Stomach (tissue), 9 donors: ENCODE results near the gene SF3B4. TPM values are rescaled to one million over a fixed set of nuclear protein-coding genes. Genes with fewer than 3 reads are reported as not detected.

ENCODE experiments used
- DNase-seq, 2 donors: peaks; one replicate each; pipeline versions ENCODE4 v3.0.0 to v3.0.0-alpha.2; 2013 to 2019
- H3K27ac ChIP-seq, 5 donors: fragments of 200-600 bp in 4 of 5; sonication (generic) in 4 of 5; one replicate each; pipeline ENCODE4 v1.5.1; 2013 to 2019; ENCODE audit warnings: mild to moderate bottlenecking in 1 of 5, moderate library complexity in 1 of 5
- H3K27me3 ChIP-seq, 3 donors: fragments of 200-600 bp; sonication (generic); one replicate each; pipeline ENCODE4 v1.5.1; 2017 to 2019; ENCODE audit warnings: mixed run types in 1 of 3
- H3K36me3 ChIP-seq, 4 donors: fragments of 200-600 bp; sonication (generic); 1 replicate in 3 of 4; 2 replicates in 1 of 4; pipeline ENCODE4 v1.5.1; 2016 to 2019
- H3K4me1 ChIP-seq, 4 donors: fragments of 200-600 bp; sonication (generic); one replicate each; pipeline ENCODE4 v1.5.1; 2016 to 2019
- H3K4me3 ChIP-seq, 4 donors: fragments of 200-600 bp; sonication (generic) in 3 of 4; one replicate each; pipeline ENCODE4 v1.5.1; 2016 to 2019; ENCODE audit warnings: mild to moderate bottlenecking in 1 of 4
- H3K9me3 ChIP-seq, 4 donors: fragments of 200-600 bp; sonication (generic); one replicate each; pipeline ENCODE4 v1.5.1; 2016 to 2019
- EP300 ChIP-seq: sonication (generic); formaldehyde crosslinking; IDR thresholded peaks from one replicate; pipeline ENCODE4 v1.6.1; 2017; ENCODE audit warnings: antibody characterized with exemption
- POLR2A ChIP-seq, 4 donors: fragments of 450-650 bp; IDR thresholded peaks; one replicate each; pipeline ENCODE4 v1.6.1; 2016; ENCODE audit warnings: antibody characterized with exemption in 4 of 4, control low read depth in 2 of 4, mild to moderate bottlenecking in 1 of 4, moderate library complexity in 1 of 4
- POLR2AphosphoS5 ChIP-seq, 3 donors: sonication (generic); formaldehyde crosslinking; IDR thresholded peaks; one replicate each; pipeline ENCODE4 v1.6.1; 2016; ENCODE audit warnings: antibody characterized with exemption in 3 of 3
- WGBS, 5 donors: extraction: QIAGEN DNeasy Blood & Tissue Kit in 3 of 5; methylation state at CpG; one replicate each; pipeline versions ENCODE4 v1.1.5 to v1.1.7; 2013 to 2018; 5-methylcytosine and 5-hydroxymethylcytosine counted together
- intact Hi-C: fragments of 100-400 bp; cut with DNase I; formaldehyde crosslinking; loops from one replicate; pipeline ENCODE4 v1.15.1; 2023; ENCODE audit warnings: low total_unique reads
- polyA plus RNA-seq, 3 donors: library from polyadenylated mRNA; stranded (reverse); fragments of 200-250 nt; gene quantifications; one replicate each; pipeline ENCODE4 v1.2.3, GENCODE V29; 2013
- total RNA-seq, 5 donors: library from RNA; depleted of rRNA; stranded (reverse); fragments of >200 nt; gene quantifications; one replicate each; pipeline versions ENCODE4 v1.1.0 to v1.2.3, GENCODE V29; 2014 to 2016
- TF ChIP-seq, protein P1 (sequence below), 7 experiments: fragments of 450-650 bp in 4 of 7; fragments of 200-600 bp in 3 of 7; sonication (generic) in 3 of 7; IDR thresholded peaks; one replicate each; pipeline ENCODE4 v1.5.1; 2016 to 2019; ENCODE audit warnings: antibody characterized with exemption in 7 of 7, control low read depth in 2 of 7, mild to moderate bottlenecking in 1 of 7
- donor health status: healthy with polysubstance abuse.
- donor health status: Bipolar disorder and iron deficiency.
- donor health status: healthy.

SF3B4 gene
- total and polyA plus RNA-seq, 8 donors: 9.4 to 36.5 (median 26.9) TPM

DNA sequence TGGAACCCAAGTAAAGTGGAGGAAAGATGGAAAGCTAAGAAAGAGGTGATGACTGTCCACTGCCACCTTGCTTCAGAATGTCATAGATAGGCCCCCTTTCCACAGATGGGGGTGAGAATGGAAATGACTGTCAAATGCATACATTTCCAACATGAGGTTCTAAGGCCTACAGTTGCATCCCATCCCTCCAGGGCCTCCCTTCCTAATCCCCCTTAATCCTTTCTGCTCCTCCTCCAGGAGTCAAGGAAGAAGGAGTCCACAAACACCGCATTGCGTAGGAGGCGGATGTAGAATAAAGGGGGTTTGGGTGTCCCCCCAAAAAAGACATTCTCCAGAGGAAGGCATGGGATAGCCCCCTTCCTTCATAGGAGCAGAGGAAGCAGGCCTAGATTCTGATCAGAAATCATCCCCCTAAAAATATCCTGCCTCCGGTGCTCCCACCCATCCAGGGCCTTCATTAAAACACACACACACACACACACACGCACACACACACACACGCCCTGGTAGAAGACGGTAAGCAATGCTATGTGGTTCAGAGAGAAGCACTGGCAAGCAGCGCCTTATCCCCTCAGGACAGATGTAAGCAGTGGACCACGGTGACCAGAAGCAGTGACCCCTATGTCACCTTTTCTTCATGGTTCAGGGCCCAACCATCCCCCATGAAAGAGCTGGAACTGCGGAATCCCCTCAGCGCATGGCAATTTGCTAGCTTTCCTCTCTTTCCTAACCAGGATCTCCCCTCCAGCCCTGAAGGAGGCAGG lies 12.0 kb downstream of the SF3B4 start:
- TF ChIP-seq POLR2AphosphoS5 (IDR thresholded peaks at IDR 0.05): no peak
- no peak for TF ChIP-seq EP300
- TF ChIP-seq, protein P1, sequence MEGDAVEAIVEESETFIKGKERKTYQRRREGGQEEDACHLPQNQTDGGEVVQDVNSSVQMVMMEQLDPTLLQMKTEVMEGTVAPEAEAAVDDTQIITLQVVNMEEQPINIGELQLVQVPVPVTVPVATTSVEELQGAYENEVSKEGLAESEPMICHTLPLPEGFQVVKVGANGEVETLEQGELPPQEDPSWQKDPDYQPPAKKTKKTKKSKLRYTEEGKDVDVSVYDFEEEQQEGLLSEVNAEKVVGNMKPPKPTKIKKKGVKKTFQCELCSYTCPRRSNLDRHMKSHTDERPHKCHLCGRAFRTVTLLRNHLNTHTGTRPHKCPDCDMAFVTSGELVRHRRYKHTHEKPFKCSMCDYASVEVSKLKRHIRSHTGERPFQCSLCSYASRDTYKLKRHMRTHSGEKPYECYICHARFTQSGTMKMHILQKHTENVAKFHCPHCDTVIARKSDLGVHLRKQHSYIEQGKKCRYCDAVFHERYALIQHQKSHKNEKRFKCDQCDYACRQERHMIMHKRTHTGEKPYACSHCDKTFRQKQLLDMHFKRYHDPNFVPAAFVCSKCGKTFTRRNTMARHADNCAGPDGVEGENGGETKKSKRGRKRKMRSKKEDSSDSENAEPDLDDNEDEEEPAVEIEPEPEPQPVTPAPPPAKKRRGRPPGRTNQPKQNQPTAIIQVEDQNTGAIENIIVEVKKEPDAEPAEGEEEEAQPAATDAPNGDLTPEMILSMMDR (IDR thresholded peaks at IDR 0.05): no peak
- TF ChIP-seq POLR2A (IDR thresholded peaks at IDR 0.05): no peak
- 79 to 89% (median 83%) methylated on average over 11 of the region's 11 CpGs for WGBS, 5 donors
- Histone ChIP-seq H3K27me3 (peaks cover 0 to 21% (median 15%) of the 10 kb centered on the region in 3 donors), H3K4me3 (no peak overlapping the region), H3K36me3 (peaks cover 0 to 8% (median 5%) of the 10 kb centered on the region in 4 donors), H3K4me1 (peaks cover 9 to 27% (median 17%) of the 10 kb centered on the region in 4 donors), H3K27ac (peak overlapping the region in 1 of 5 donors; percentile 8), H3K9me3 (no peaks in the 10 kb centered on the region)
- no peak for DNase-seq
- intact Hi-C loops: no loop called here

DNA sequence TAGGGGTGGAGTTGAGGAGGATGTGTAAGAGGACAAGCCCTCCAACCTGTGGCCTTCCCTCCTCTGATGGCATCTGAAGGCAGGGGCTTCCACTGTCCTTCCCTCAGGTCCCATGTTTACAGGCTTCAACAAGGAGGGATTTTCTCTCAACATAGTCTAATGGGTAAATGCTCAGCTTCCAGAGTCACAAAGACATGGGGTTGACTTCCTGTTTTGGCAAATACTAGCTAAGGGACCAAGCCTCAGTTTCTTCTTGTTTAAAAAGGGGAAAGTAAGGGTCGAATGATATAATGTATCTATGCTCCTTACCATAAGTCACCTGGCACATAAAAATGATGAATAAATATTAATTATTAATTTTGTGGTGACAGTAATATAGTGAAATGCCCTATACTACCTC lies 13.1 kb downstream of the SF3B4 start:
- Histone ChIP-seq H3K27me3 (peaks cover 0 to 21% (median 15%) of the 10 kb centered on the region in 3 donors), H3K4me1 (peaks cover 9 to 27% (median 17%) of the 10 kb centered on the region in 4 donors), H3K9me3 (no peaks in the 10 kb centered on the region), H3K27ac (no peak overlapping the region), H3K36me3 (peaks cover 0 to 8% (median 5%) of the 10 kb centered on the region in 4 donors), H3K4me3 (no peak overlapping the region)
- TF ChIP-seq POLR2AphosphoS5 (IDR thresholded peaks at IDR 0.05) (no peak), POLR2A (IDR thresholded peaks at IDR 0.05) (no peak), EP300 (no peak)
- TF ChIP-seq, protein P1 (IDR thresholded peaks at IDR 0.05): no peak
- DNase-seq: no peak
- 78 to 89% (median 78%) methylated on average over 1 of the region's 1 CpG for WGBS, 5 donors
- intact Hi-C loops: no loop called here

DNA sequence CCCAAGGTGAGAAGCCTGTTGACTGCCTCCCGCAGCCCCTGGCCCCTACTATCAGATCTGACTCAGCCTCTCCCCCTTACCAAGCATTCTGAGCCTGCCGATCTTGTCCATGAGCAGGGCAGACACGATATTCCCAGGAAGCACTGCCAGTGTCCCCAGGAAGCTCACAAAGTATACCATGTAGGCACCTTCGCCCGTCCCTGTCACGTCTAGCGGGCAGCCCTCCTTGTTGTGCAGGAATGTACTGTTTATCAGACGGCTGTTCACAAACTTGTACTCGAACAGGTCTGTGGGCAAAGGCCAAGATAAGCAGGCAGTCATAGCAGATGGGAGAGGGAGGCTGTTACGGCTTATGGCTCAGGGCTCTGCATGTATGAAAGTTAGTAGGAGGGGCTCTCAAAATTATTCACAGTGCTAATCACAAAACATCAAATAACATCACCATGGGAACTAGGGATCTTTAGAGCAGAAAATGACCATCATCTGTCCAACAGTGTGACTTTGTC lies 21.0 kb downstream of the SF3B4 start:
- WGBS, 5 donors: 35 to 53% (median 46%) methylated on average over 10 of the region's 10 CpGs
- H3K27ac ChIP-seq: no peak overlapping the region

DNA sequence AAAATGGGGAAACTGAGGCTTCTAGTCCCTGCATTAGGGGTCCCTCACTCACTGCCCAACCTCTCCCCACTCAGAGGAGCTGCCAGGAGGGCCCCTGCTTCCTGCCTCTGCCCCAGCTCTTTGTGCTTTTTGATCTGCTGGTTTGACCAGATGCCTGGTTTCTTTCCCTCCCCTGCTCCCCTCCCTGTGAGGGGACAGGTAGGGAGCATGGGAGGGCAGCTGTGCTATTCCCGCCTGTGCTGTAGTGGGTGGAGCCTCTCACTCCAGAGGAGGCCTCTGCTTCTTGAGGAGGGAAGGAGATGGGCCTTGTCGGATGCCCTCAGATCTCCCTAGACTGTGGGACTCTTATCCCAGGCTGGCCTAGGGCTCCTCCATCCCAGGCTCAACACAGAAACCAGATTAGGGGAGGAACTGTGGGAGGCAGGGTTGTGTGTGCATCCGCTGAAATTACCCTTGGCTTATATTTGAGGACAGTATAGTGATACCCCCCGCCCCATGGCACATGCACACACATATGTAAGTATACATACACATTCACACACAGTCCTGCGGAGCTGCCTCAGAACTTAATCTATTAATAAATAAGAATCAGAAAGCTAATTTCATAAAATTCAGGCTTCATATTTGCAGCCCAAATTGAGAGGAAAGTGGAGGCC lies 23.6 kb downstream of the SF3B4 start:
- Histone ChIP-seq H3K9me3 (no peaks in the 10 kb centered on the region), H3K27me3 (no peaks in the 10 kb centered on the region), H3K27ac (no peak overlapping the region), H3K4me1 (peaks cover 8 to 15% (median 11%) of the 10 kb centered on the region in 4 donors), H3K36me3 (peaks cover 0 to 19% (median 9%) of the 10 kb centered on the region in 4 donors), H3K4me3 (no peak overlapping the region)
- TF ChIP-seq, protein P1 (IDR thresholded peaks at IDR 0.05): no peak
- TF ChIP-seq POLR2A (IDR thresholded peaks at IDR 0.05): no peak
- TF ChIP-seq POLR2AphosphoS5 (IDR thresholded peaks at IDR 0.05): no peak
- TF ChIP-seq EP300: no peak
- peak in 1 of 2 donors; percentile 43 for DNase-seq
- intact Hi-C loops: no loop called here
- WGBS, 5 donors: 71 to 81% (median 76%) methylated on average over 5 of the region's 5 CpGs

More for the DNA sequence above, 21.0 kb downstream of the SF3B4 start:
- DNase-seq: no peak
- H3K4me1 ChIP-seq: no peaks in the 10 kb centered on the region
- TF ChIP-seq EP300 (no peak), POLR2A (IDR thresholded peaks at IDR 0.05) (no peak), POLR2AphosphoS5 (IDR thresholded peaks at IDR 0.05) (no peak)
- TF ChIP-seq, protein P1 (IDR thresholded peaks at IDR 0.05): no peak
- H3K27me3 ChIP-seq: no peaks in the 10 kb centered on the region
- H3K9me3 ChIP-seq: no peaks in the 10 kb centered on the region
- peaks cover 0 to 19% (median 12%) of the 10 kb centered on the region in 4 donors for H3K36me3 ChIP-seq
- intact Hi-C loops: no loop called here
- H3K4me3 ChIP-seq: no peak overlapping the region
